HG03342 (cell line): ENCODE data around the gene CFAP410.
A peak's percentile ranks its signal among the peaks of the same experiment; 100 is the strongest.

ENCODE experiments used
- ATAC-seq: cut with Tn5 transposase; IDR thresholded peaks from one replicate; pipeline ENCODE4 v1.9.1; 2021; ENCODE audit warnings: mild to moderate bottlenecking, moderate library complexity; ENCODE audit not compliant: unreplicated experiment

CFAP410 gene

GRCh38 chr21:44300262-44300959 lies 38.8 kb downstream of the CFAP410 start:
- peak; percentile 20 for ATAC-seq

- peak; percentile 46 for ATAC-seq
These were observed 39.5 kb downstream of the CFAP410 start, which contains the start of gene PFKL for GRCh38 chr21:44299458-44300261. Gene PFKL (plus strand): TSS chr21:44300053. CDS start chr21:44300106, 53 bp downstream.

GRCh38 chr21:44299085-44299457 lies 40.1 kb downstream of the CFAP410 start:
- ATAC-seq = no peak

- no peak for ATAC-seq
These were observed 40.9 kb downstream of the CFAP410 start for GRCh38 chr21:44298301-44298700.

- no peak for ATAC-seq
These were observed 41.5 kb downstream of the CFAP410 start for GRCh38 chr21:44297525-44298290.

- ATAC-seq = no peak
These were observed 42.3 kb downstream of the CFAP410 start for GRCh38 chr21:44296916-44297315.

- no peak for ATAC-seq
These were observed 43.1 kb downstream of the CFAP410 start for GRCh38 chr21:44296103-44296519.

- ATAC-seq = no peak
These were observed 43.5 kb downstream of the CFAP410 start for GRCh38 chr21:44295646-44296045.

- ATAC-seq = no peak
These were observed 44.0 kb downstream of the CFAP410 start for GRCh38 chr21:44295163-44295573.

- no peak for ATAC-seq
These were observed 44.6 kb downstream of the CFAP410 start for GRCh38 chr21:44294391-44295162.

GRCh38 chr21:44293551-44294231 lies 45.5 kb downstream of the CFAP410 start:
- no peak for ATAC-seq

- no peak for ATAC-seq
These were observed 46.4 kb downstream of the CFAP410 start for GRCh38 chr21:44292812-44293195.

- no peak for ATAC-seq
These were observed 47.0 kb downstream of the CFAP410 start for GRCh38 chr21:44291936-44292811.

GRCh38 chr21:44291078-44291935 lies 47.9 kb downstream of the CFAP410 start:
- ATAC-seq = no peak

- ATAC-seq = no peak
These were observed 48.7 kb downstream of the CFAP410 start for GRCh38 chr21:44290327-44291077.

- ATAC-seq = no peak
These were observed 49.7 kb downstream of the CFAP410 start for GRCh38 chr21:44289381-44290010.
